HUDEP-2 (cell line): ENCODE data around the gene CTAG2.
"Not testable (repeated sequence)": the region's sequence is repeated elsewhere in the genome, so short reads cannot be mapped to it uniquely, and the experiment has no call there.

ENCODE experiments used
- DNase-seq, 76 experiments: peaks; one replicate each; lab custom pipeline; 2025; ENCODE audit not compliant: unreplicated experiment in 76 of 76; lab: John Stamatoyannopoulos, UW

The CTAG2 gene

GRCh38 chrX:154649503-154650220, 3.7 kb downstream of the CTAG2 start:
- no peak for DNase-seq

- DNase-seq: no peak
Measured at GRCh38 chrX:154648931-154649330, 4.4 kb downstream of the CTAG2 start.

GRCh38 chrX:154645745-154646378, 7.5 kb downstream of the CTAG2 start:
- not testable (repeated sequence) for DNase-seq

GRCh38 chrX:154643708-154644107, 9.7 kb downstream of the CTAG2 start:
- DNase-seq: not testable (repeated sequence)

GRCh38 chrX:154641740-154642139, 11.6 kb downstream of the CTAG2 start:
- DNase-seq: not testable (repeated sequence)

GRCh38 chrX:154633661-154634060, 19.7 kb downstream of the CTAG2 start:
- not testable (repeated sequence) for DNase-seq

- DNase-seq: not testable (repeated sequence)
Measured at GRCh38 chrX:154630949-154631348, 22.4 kb downstream of the CTAG2 start.

GRCh38 chrX:154628960-154629359, 24.4 kb downstream of the CTAG2 start:
- DNase-seq: not testable (repeated sequence)

GRCh38 chrX:154620767-154621414, 32.5 kb downstream of the CTAG2 start:
- DNase-seq: not testable (repeated sequence)

GRCh38 chrX:154619182-154619581, 34.2 kb downstream of the CTAG2 start, which contains the start of gene CTAG1B:
Gene CTAG1B, minus strand, starts transcription at chrX:154619282. Its CDS starts 64 bp downstream, at chrX:154619218.
- not testable (repeated sequence) for DNase-seq

- not testable (repeated sequence) for DNase-seq
Measured at GRCh38 chrX:154613586-154613985, 39.8 kb downstream of the CTAG2 start.

- DNase-seq: not testable (repeated sequence)
Measured at GRCh38 chrX:154611146-154611545, 42.2 kb downstream of the CTAG2 start.

- not testable (repeated sequence) for DNase-seq
Measured at GRCh38 chrX:154608823-154609222, 44.6 kb downstream of the CTAG2 start.

GRCh38 chrX:154607976-154608375, 45.4 kb downstream of the CTAG2 start:
- DNase-seq: not testable (repeated sequence)

- no peak for DNase-seq
Measured at GRCh38 chrX:154607370-154607769, 46.0 kb downstream of the CTAG2 start.

- no peak for DNase-seq
Measured at GRCh38 chrX:154605566-154605965, 47.8 kb downstream of the CTAG2 start.

GRCh38 chrX:154603438-154604430, 49.6 kb downstream of the CTAG2 start:
- DNase-seq: no peak

- DNase-seq: no peak
Measured at GRCh38 chrX:154602766-154603437, 50.5 kb downstream of the CTAG2 start.

- DNase-seq: no peak
Measured at GRCh38 chrX:154602226-154602625, 51.2 kb downstream of the CTAG2 start.
